NCI-H526 (cell line): ENCODE data around the gene RHBDL1.

Source experiments
- DNase-seq, 2 experiments: peaks; one replicate each; lab custom pipeline; 2025; lab: John Stamatoyannopoulos, UW

The RHBDL1 gene

GRCh38 chr16:657487-657886 lies 18.0 kb upstream of the RHBDL1 start:
- no peak for DNase-seq

- no peak for DNase-seq
Measured at GRCh38 chr16:658679-659571, 16.5 kb upstream of the RHBDL1 start.

GRCh38 chr16:659618-660017 lies 15.9 kb upstream of the RHBDL1 start:
- no peak for DNase-seq

- DNase-seq = no peak
Measured at GRCh38 chr16:660132-660458, 15.4 kb upstream of the RHBDL1 start.

GRCh38 chr16:660459-661183 lies 14.8 kb upstream of the RHBDL1 start:
- DNase-seq = peak; percentile 50 to 84

- DNase-seq = no peak
Measured at GRCh38 chr16:661184-661821, 14.2 kb upstream of the RHBDL1 start.

- no peak for DNase-seq
Measured at GRCh38 chr16:662095-662494, 13.4 kb upstream of the RHBDL1 start.

- no peak for DNase-seq
Measured at GRCh38 chr16:662597-662996, 12.9 kb upstream of the RHBDL1 start.

- DNase-seq = no peak
Measured at GRCh38 chr16:666572-666971, 8.9 kb upstream of the RHBDL1 start.

GRCh38 chr16:667113-667779 lies 8.2 kb upstream of the RHBDL1 start:
- no peak for DNase-seq

GRCh38 chr16:667780-668518 lies 7.5 kb upstream of the RHBDL1 start, which contains the start of gene RHOT2:
RHOT2 (plus strand) TSS chr16:668132; CDS start chr16:668200, 68 bp downstream.
- DNase-seq = peak; percentile 68 to 92

GRCh38 chr16:668519-669171 lies 6.8 kb upstream of the RHBDL1 start:
- no peak for DNase-seq

GRCh38 chr16:669666-670065 lies 5.8 kb upstream of the RHBDL1 start:
- DNase-seq = no peak

GRCh38 chr16:670485-671352 lies 4.8 kb upstream of the RHBDL1 start:
- DNase-seq = no peak

GRCh38 chr16:671353-672131 lies 3.9 kb upstream of the RHBDL1 start:
- no peak for DNase-seq

GRCh38 chr16:672371-672770 lies 3.1 kb upstream of the RHBDL1 start:
- no peak for DNase-seq

GRCh38 chr16:672851-673250 lies 2.6 kb upstream of the RHBDL1 start:
- DNase-seq = no peak

GRCh38 chr16:673399-673991 lies 2.0 kb upstream of the RHBDL1 start:
- no peak for DNase-seq
